Measurements from ENCODE around the gene AFG3L2. TPM values are rescaled to one million over a fixed set of nuclear protein-coding genes. Genes with fewer than 3 reads are reported as not detected.
A peak's percentile ranks its signal among the peaks of the same experiment; 100 is the strongest.
"Not testable (repeated sequence)": the region's sequence is repeated elsewhere in the genome, so short reads cannot be mapped to it uniquely, and the experiment has no call there.

Gene AFG3L2
- polyA plus RNA-seq (2013, experiment 1 of 2; ENCODE audit: insufficient read length) = 36.1 TPM
- polyA plus RNA-seq (2013, experiment 2 of 2; ENCODE audit: insufficient read length) = 37.2 TPM

GRCh38 chr18:12376754-12377555, at the start of gene AFG3L2:
Gene AFG3L2 (minus strand): TSS chr18:12377227. CDS start chr18:12377082, 145 bp downstream.
- DNase-seq = peak; percentile 99

DNA sequence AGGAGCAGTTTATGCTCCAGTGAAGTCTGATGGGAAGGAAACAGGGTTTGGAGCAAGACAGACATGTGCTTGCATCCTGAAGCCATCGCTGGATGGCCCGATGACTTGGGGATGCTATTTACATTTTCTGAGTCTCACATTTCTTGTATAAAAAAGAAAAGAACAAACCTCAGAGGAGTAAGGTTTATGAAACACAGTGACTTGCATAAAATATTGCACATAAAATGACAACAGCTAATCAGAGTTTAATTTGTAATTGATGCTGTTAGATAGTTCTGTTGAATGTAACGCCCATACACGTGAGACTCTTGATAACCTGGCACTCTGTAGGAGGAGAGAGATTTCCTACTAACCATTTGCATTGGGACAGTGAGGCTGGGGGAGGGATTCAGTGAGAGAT, 47.2 kb upstream of the AFG3L2 start:
- no peak for DNase-seq

DNA sequence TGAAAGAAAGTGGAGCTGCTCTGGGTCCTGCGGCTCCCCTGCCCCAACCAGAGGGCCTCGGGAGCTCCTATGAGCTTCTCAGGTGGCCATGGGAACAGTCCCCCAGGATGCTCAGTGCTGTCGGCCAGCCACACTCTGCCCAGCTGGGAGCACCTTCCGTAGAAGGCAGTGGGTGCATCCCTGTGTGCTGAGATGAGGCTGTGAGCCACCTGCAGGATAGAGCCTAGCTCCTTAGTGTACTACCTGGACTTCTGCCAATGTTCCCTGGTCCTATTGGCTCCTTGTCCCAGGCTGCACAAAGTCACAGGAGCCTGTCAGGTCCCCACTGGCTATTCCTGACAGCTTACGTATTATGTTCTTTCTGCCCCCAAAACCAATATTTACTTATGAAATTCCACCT, 46.8 kb upstream of the AFG3L2 start:
- no peak for DNase-seq

- DNase-seq = no peak
These were observed 46.4 kb upstream of the AFG3L2 start for GRCh38 chr18:12423393-12423792.

DNA sequence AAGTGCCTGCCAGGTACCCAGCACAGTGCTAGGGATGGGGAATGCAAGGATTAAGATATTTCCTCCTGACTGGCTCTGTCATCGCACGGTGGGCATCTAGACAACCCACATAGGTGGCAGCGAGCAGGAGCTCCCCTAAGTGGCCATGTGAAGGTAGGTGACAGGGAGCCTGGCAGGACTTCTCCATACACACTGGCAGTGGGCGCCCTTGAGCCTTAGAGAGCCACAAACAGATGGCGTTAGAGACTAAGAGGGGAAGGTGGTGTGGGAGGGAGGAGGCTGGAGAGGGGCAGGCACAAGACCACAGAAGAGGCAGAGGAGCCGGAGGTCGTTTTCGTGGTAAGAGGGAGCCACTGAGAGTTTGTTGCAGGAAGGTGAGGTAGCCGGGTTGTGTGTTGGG, 45.9 kb upstream of the AFG3L2 start:
- DNase-seq = no peak

- DNase-seq = no peak
These were observed 44.7 kb upstream of the AFG3L2 start for GRCh38 chr18:12421732-12422131.

DNA sequence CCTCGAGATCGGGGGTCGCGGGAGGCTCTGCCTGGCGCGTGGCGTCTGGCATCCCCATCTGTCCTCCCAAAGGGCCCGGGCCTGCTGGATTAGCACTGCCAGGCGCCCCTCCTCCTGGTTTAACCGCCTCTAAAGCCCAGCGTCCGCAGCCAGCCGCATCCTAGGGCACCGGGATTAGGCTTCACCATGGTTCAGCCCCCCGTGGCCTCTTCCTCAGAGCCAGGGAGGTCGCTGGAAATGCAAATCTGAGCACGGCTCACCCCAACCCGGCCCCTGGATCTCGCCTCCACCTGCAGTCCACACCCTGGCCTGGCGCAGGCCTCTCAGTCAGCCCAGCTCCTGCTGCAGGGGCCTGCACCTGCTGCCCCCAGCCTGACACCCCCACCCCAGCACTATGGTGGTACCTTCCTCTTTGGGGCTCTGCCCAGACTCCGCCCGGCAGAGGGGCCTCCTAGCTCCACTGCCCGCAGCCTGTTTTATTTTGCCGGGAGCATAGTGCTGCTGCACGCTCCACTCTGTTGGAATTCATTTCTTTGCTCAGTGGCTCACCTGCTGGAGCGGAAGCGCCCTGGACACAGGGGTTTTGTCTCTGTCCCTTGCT, 43.9 kb upstream of the AFG3L2 start:
- DNase-seq = no peak

- no peak for DNase-seq
These were observed 40.7 kb upstream of the AFG3L2 start for GRCh38 chr18:12417687-12418086.

DNA sequence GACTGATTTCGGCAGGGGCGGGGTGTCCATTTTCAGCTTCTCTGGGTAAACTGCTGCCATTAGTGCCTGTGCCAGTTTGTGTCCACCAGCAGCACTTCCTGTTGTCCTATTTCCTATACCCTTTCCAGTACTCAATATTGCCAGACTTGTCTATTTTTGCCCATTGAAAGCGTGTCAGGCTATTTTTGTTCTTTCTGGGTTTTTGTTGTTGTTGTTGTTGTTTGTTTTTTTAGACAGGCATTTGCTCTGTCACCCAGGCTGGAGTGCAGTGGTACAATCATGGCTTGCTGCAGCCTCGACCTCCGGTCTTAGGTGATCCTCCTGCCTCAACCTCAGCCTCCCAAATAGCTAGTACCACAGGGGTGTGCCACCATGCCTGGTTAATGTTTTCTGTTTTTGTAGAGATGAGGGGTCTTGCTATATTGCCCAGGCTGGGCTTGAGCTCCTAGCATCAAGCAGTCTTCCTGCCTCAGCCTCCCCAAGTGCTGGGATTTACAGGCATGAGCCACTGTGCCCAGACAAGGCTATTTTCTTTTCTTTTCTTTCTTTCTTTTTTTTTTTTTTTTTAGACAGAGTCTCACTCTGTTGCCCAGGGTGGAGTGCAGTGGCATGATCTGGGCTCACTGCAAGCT, 39.2 kb upstream of the AFG3L2 start:
- DNase-seq = no peak

- no peak for DNase-seq
These were observed 34.4 kb upstream of the AFG3L2 start for GRCh38 chr18:12411456-12411855.

DNA sequence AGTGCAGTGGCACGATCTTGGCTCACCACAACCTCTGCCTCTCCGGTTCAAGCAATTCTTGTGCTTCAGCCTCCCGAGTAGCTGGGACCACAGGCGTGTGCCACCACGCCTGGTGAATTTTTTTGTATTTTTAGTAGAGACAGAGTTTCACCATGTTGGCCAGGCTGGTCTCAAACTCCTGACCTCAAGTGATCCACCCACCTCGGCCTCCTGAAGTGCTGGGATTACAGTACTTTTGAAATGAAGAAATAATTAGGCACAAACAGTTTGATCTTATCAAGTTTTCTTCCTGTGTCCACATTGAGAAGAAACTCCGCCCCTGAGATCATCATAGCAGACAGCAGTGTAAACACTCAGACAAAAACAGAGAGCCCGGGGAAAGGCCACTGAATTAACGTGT, 33.7 kb upstream of the AFG3L2 start:
- not testable (repeated sequence) for DNase-seq

- no peak for DNase-seq
These were observed 33.1 kb upstream of the AFG3L2 start for GRCh38 chr18:12410081-12410481.

- peak; percentile 42 for DNase-seq
These were observed 32.4 kb upstream of the AFG3L2 start for GRCh38 chr18:12409469-12409868.

- no peak for DNase-seq
These were observed 31.3 kb upstream of the AFG3L2 start for GRCh38 chr18:12408247-12408869.

DNA sequence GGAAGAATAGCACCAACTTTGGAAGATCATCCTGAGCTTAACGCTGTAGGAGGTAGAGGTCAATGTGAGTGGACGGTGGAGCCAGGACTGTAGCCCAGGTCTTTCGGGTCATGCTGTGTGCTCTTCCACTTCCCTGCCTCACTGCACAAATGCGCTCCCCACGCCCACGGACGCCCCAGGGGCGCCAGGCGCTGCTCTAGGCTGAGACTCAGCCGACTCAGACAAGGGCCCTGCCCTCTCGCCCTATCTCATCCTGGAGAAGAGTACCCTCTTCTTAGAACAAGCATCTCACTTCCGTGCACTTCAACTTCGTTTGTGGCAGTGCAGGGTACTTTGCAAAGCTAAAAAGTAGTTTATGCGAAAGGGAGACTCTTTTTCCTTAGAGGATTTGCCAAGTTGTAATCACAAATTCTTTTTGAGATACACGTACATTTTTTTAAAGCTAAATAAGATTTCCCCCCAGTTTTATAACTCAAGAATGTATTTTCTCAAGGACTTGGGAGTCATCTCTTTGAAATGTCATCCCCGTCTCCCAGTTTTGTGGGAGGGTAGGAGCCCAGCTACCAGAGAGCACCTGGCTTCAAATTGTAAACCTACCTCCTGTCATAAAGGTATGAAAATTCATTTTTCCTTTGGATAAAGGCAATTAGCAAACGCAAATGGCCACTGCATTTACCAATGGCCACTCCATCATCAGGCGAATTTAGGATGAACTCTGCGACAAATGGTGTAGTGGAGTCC, 29.5 kb upstream of the AFG3L2 start:
- DNase-seq = no peak

- DNase-seq = no peak
These were observed 28.0 kb upstream of the AFG3L2 start for GRCh38 chr18:12405066-12405465.

DNA sequence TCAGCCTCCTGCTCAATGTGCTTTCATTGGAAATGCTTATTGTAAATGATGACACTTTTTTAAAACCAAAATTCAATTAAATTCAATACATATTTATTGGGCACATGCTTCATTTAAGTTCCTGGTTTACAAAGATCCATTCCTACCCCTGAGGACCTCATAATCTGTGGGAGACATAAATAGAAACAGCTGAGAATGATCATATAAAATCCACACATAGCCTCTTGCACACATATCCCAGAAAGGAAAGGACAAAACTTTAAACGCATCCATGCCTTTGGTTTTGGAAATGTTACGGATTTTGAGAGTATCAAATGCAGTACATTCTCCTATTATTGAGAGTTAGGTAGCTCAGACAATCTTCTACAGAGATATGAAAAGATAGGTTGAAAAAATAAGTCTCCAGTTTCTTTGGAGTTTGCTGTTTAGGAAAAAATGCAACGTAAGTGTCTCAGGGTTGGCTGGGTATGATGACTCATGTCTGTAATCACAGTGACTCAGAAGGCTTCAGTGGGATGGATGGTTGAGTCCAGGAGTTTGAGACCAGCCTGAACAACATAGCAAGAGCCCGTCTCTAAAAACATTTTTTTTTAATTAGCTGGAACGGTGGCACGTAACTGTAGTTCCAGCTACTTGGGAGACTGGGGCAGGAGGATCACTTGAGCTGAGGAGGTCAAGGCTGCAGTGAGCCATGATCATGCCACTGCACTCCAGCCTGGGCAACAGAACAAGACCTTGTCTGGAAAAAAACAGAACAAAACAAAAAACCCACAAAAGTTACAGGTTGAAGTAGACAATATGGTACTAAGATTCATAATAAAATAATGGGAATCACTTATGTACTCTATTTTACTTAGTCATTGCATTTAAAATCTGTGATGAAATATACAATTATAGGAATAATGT, 26.8 kb upstream of the AFG3L2 start:
- DNase-seq = peak; percentile 92

GRCh38 chr18:12401881-12402280, 24.9 kb upstream of the AFG3L2 start:
- no peak for DNase-seq

DNA sequence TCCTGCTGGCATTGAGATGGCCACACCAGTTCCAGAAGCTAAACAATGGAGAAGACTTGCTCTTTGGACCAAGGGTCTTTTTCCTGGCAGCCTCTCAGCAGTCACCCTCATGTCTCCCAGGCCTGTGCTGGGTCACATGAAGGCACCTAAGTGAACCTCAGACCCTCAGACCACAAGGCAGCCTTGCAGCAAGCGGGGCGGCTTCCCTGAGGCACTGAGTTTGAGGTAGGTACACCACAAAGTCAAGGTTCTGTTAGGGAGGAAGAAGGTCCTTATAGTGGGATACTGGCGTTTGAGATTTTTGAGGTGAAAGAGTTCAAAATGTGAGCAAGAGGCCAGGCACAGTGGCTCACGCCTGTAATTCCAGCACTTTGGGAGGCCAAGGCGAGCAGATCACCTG, 22.2 kb upstream of the AFG3L2 start:
- DNase-seq = no peak

- no peak for DNase-seq
These were observed 21.6 kb upstream of the AFG3L2 start for GRCh38 chr18:12398625-12399024.

- DNase-seq = no peak
These were observed 20.8 kb upstream of the AFG3L2 start for GRCh38 chr18:12397793-12398192.
